Hematopoietic multipotent progenitor cell treated with erythropoietin and hydrocortisone succinate and interleukin-3 and kit ligand, for 6 days (in vitro differentiated cells): ENCODE data around the gene DNAAF9.

Source experiments
- DNase-seq: peaks from one replicate; pipeline ENCODE4 v3.0.0-alpha.2; 2015

Gene DNAAF9

GRCh38 chr20:3364323-3365013 lies 43.0 kb downstream of the DNAAF9 start:
- no peak for DNase-seq

DNA sequence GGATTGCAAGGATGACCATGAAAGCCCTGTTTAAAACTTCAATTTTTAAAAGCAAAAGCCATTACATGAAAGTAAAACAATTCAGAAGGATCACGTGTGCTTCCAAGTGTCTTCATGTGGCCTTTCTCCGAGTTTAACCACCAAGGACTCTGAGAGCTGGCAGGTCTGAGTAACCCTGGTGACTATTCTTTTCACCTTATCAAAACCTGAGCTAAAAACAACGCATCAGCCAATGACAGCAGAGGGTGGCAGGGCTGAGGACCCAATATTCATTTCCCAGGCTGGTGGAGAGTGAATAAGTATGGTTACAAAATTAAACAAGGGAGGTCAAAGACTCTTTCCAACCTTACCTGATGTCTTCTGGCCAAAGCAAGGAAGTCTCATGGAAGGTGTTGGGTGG lies 46.7 kb downstream of the DNAAF9 start:
- no peak for DNase-seq

DNA sequence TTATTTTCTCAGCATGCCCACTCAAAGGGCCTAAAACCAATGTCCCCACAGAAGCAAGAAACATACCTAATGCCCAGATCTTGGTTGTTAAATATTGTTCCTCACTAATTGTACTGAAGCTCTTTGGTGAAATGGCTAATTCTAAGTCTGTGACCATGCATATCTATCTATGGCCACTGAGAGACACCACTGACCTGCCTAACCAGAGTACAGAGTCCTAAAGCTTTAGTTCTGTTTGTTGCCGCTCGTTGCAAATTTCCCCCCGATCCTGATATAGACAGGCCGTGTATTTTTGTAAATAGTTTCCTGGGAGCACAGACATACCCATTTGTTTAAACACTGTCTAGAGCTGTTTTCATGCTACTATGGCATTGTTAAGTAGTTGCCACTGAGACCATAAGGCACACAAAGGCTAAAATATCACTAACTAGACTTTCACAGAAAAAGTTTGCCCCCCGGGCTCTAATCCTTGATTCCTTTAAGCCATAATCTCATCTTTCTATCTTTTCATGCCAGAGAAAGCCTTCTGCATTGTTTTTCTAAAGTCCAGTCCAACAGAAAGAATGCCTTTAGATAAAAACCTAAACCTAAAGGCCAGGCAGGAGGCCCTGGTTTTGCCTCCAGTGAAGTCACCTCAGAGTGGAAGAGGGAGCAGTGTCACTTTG lies 48.7 kb downstream of the DNAAF9 start:
- DNase-seq, result no peak
